ENCODE results near the gene FAM53B.

GRCh38 chr10:124597846-124598165 is 146.4 kb downstream of the FAM53B start:
- TF ChIP-seq CTCF (conservative IDR thresholded peaks at IDR 0.05; ENCODE audit: low read length) (no peak), EZH2phosphoT487 (IDR thresholded peaks at IDR 0.05; ENCODE audit: borderline replicate concordance, low read depth, low read length) (no peak)
